Frontal cortex (tissue), 4 donors: ENCODE data around the gene CDH1. TPM values are rescaled to one million over a fixed set of nuclear protein-coding genes. Genes with fewer than 3 reads are reported as not detected.

Source experiments
- DNase-seq, 2 donors: peaks; one replicate each; pipeline ENCODE4 v3.0.0; 2012; ENCODE audit warnings: low spot score in 2 of 2
- FAIRE-seq: peaks from 2 replicates; lab custom pipeline; 2012; peaks lifted over from hg19 to GRCh38; lab: Jason Lieb, UNC
- total RNA-seq: library from RNA; depleted of rRNA; stranded (reverse); fragments of >200 nt; gene quantifications from one replicate; pipeline ENCODE4 v1.2.3, GENCODE V29; 2014
- donor health status: control.
- donor health status: control.
- donor health status: control.

The CDH1 gene
- total RNA-seq, 1 donor from 2014 or later, result 1.6 TPM

GRCh38 chr16:68728523-68728922 is 8.6 kb upstream of the CDH1 start:
- DNase-seq (no peak), FAIRE-seq (no peak)

- DNase-seq (no peak), FAIRE-seq (no peak)
Observed at GRCh38 chr16:68731637-68732036, 5.5 kb upstream of the CDH1 start.

- FAIRE-seq (no peak), DNase-seq (no peak)
Observed at GRCh38 chr16:68732042-68732680, 4.9 kb upstream of the CDH1 start.

GRCh38 chr16:68732741-68733399 is 4.2 kb upstream of the CDH1 start:
- FAIRE-seq, result no peak
- no peak for DNase-seq

GRCh38 chr16:68733570-68733969 is 3.5 kb upstream of the CDH1 start:
- FAIRE-seq (no peak), DNase-seq (no peak)

GRCh38 chr16:68734782-68735181 is 2.3 kb upstream of the CDH1 start:
- DNase-seq (no peak), FAIRE-seq (no peak)

- DNase-seq (no peak), FAIRE-seq (no peak)
Observed at GRCh38 chr16:68736561-68736960, 531 bp upstream of the CDH1 start.

- peak; percentile 39 to 53 for DNase-seq
- no peak for FAIRE-seq
Observed at GRCh38 chr16:68737730-68738629, 888 bp downstream of the CDH1 start.

GRCh38 chr16:68739964-68740627 is 3.0 kb downstream of the CDH1 start:
- DNase-seq, result no peak

GRCh38 chr16:68740628-68741346 is 3.7 kb downstream of the CDH1 start:
- FAIRE-seq, result no peak

More at GRCh38 chr16:68739964-68740627, 3.0 kb downstream of the CDH1 start:
- no peak for FAIRE-seq

GRCh38 chr16:68743664-68744063 is 6.6 kb downstream of the CDH1 start:
- DNase-seq, result no peak
- no peak for FAIRE-seq

More at GRCh38 chr16:68740628-68741346, 3.7 kb downstream of the CDH1 start:
- DNase-seq, result no peak

- DNase-seq (no peak), FAIRE-seq (no peak)
Observed at GRCh38 chr16:68744744-68745280, 7.7 kb downstream of the CDH1 start.

GRCh38 chr16:68746951-68747350 is 9.9 kb downstream of the CDH1 start:
- FAIRE-seq (no peak), DNase-seq (no peak)

- DNase-seq (no peak), FAIRE-seq (no peak)
Observed at GRCh38 chr16:68749432-68749831, 12.3 kb downstream of the CDH1 start.

GRCh38 chr16:68750193-68750695 is 13.2 kb downstream of the CDH1 start:
- no peak for FAIRE-seq

GRCh38 chr16:68751160-68751559 is 14.1 kb downstream of the CDH1 start:
- DNase-seq (no peak), FAIRE-seq (no peak)

More at GRCh38 chr16:68750193-68750695, 13.2 kb downstream of the CDH1 start:
- DNase-seq, result no peak

- DNase-seq (no peak), FAIRE-seq (no peak)
Observed at GRCh38 chr16:68752602-68753001, 15.5 kb downstream of the CDH1 start.

- no peak for DNase-seq
- FAIRE-seq, result no peak
Observed at GRCh38 chr16:68754084-68754792, 17.1 kb downstream of the CDH1 start.
